Right lung (tissue), 5 donors: ENCODE measurements around the gene MAPK11. TPM values are rescaled to one million over a fixed set of nuclear protein-coding genes. Genes with fewer than 3 reads are reported as not detected.

Source experiments
- polyA plus RNA-seq, 5 donors: library from polyadenylated mRNA; unstranded; fragments of 120-200 nt; gene quantifications; one replicate each; pipeline versions ENCODE4 v1.2.1 to v1.2.3, GENCODE V29; 2013; ENCODE audit warnings: inconsistent platforms in 1 of 5, low replicate concordance in 1 of 5; ENCODE audit not compliant: insufficient read length in 5 of 5, insufficient read depth in 1 of 5

Gene MAPK11
- polyA plus RNA-seq, 5 donors = 12.2 to 20.1 (median 13.3) TPM

Other genes with a start within 250 kb of the MAPK11 start
- not detected for gene TTLL8, start 212.1 kb downstream of the MAPK11 start, polyA plus RNA-seq
- 1 to 10 TPM; 1.4 to 2.4 (median 2.0) TPM for gene MLC1, start 185.0 kb downstream of the MAPK11 start, polyA plus RNA-seq
- gene MOV10L1, start 180.4 kb downstream of the MAPK11 start, polyA plus RNA-seq = 1 to 10 TPM; 1.4 to 3.8 (median 2.1) TPM
- 1 to 10 TPM in 1 of 5 donors, under 1 TPM in 4; 0.38 to 1.0 (median 0.61) TPM for gene PANX2, start 99.6 kb downstream of the MAPK11 start, polyA plus RNA-seq
- gene TRABD, start 84.5 kb downstream of the MAPK11 start, polyA plus RNA-seq = 10 to 100 TPM; 14.0 to 32.3 (median 23.3) TPM
- 10 to 100 TPM; 14.0 to 31.3 (median 22.2) TPM for gene SELENOO, start 69.4 kb downstream of the MAPK11 start, polyA plus RNA-seq
- 10 to 100 TPM; 32.3 to 45.7 (median 44.8) TPM for gene TUBGCP6, start 25.4 kb downstream of the MAPK11 start, polyA plus RNA-seq
- gene HDAC10, start 19.1 kb downstream of the MAPK11 start, polyA plus RNA-seq = 10 to 100 TPM; 19.2 to 42.5 (median 33.6) TPM
- 10 to 100 TPM; 12.7 to 31.8 (median 25.8) TPM for gene MAPK12, start 8.7 kb downstream of the MAPK11 start, polyA plus RNA-seq
- gene PLXNB2, start 37.3 kb upstream of the MAPK11 start, polyA plus RNA-seq = 100 to 1,000 TPM in 4 of 5 donors, 10 to 100 TPM in 1; 96.7 to 147 (median 137) TPM
- gene DENND6B, start 56.6 kb upstream of the MAPK11 start, polyA plus RNA-seq = 10 to 100 TPM in 4 of 5 donors, 1 to 10 TPM in 1; 9.3 to 18.0 (median 13.5) TPM
- 10 to 100 TPM; 33.1 to 54.7 (median 41.0) TPM for gene PPP6R2, start 72.9 kb upstream of the MAPK11 start, polyA plus RNA-seq
- gene SBF1, start 204.7 kb upstream of the MAPK11 start, polyA plus RNA-seq = 10 to 100 TPM; 22.9 to 48.0 (median 37.1) TPM
- under 1 TPM; 0.21 to 0.85 (median 0.37) TPM for gene ADM2, start 211.2 kb upstream of the MAPK11 start, polyA plus RNA-seq
- under 1 TPM in 3 of 5 donors, not detected in 2; 0.08 to 0.18 (median 0.08) TPM for gene MIOX, start 216.5 kb upstream of the MAPK11 start, polyA plus RNA-seq
- 10 to 100 TPM; 26.9 to 75.0 (median 45.1) TPM for gene LMF2, start 237.3 kb upstream of the MAPK11 start, polyA plus RNA-seq
- 10 to 100 TPM; 35.9 to 54.8 (median 43.3) TPM for gene NCAPH2, start 237.8 kb upstream of the MAPK11 start, polyA plus RNA-seq